Measurements from ENCODE around the gene SLC23A2. TPM values are rescaled to one million over a fixed set of nuclear protein-coding genes. Genes with fewer than 3 reads are reported as not detected.
A peak's percentile ranks its signal among the peaks of the same experiment; 100 is the strongest.

SLC23A2 gene
- total and polyA plus RNA-seq, 8 donors = 2.6 to 58.3 (median 6.4) TPM

DNA sequence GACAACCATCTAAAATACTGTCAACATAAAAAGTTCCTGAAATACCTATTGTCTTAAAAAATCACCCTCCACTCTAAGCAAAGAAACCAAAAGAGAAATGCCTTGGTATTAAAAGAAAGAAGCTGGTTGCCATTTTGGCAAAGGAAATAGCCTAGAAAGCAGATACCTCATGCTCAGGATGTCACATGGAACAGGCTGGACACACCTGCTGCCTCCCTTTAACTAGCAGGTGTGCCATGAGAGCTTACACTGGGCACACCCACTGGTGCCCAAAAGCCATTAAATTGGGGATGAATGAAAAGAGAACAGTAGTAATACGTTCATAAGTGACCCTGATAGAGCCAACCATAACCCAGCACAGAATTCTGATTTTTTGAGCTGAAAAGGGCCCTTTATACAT is 1.5 kb downstream of the SLC23A2 start:
- no peaks in the 10 kb centered on the region for H3K9me3 ChIP-seq
- H3K27me3 ChIP-seq = no peaks in the 10 kb centered on the region
- peak overlapping the region; percentile 83 to 95 (median 89) for H3K4me3 ChIP-seq
- TF ChIP-seq CTCF (IDR thresholded peaks at IDR 0.05) = no peak
- TF ChIP-seq POLR2A (IDR thresholded peaks at IDR 0.05) = no peak
- no peak for TF ChIP-seq POLR2AphosphoS5 (IDR thresholded peaks at IDR 0.05)
- TF ChIP-seq EP300 (IDR thresholded peaks at IDR 0.05) = no peak
- no peak overlapping the region for H3K27ac ChIP-seq
- intact Hi-C loops (cut with DNase I; ENCODE audit: low total_unique reads) = no loop called here
- WGBS, 5 donors = 64 to 89% (median 70%) methylated on average over 1 of the region's 1 CpG
- DNase-seq = no peak
- H3K4me1 ChIP-seq = peaks cover 7 to 35% (median 24%) of the 10 kb centered on the region in 4 donors
- H3K36me3 ChIP-seq = no peaks in the 10 kb centered on the region

DNA sequence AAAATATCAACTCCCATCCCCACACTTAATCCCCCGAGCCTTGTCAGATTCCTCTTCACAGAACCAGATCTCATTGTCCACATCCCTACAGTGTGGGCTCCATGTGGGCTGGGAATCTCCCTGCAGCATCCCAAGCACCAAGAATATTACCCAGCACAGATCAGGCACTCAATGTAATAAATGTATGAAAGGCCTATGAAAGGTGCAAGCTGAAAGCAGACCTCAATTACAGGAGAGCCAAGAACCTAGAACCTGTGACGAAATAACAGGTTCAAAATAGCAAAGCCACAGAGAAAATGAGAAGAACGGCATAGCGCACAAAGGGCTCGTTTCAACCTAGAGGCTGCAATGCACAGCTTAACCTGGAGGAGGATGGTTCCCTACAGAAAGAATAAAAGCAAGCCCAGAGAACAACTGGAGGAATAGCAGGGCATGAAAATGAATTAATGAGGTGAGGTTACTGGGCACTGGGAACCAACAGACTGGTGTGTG is 3.1 kb downstream of the SLC23A2 start:
- intact Hi-C loops (cut with DNase I; ENCODE audit: low total_unique reads) = no loop called here
- no peaks in the 10 kb centered on the region for H3K36me3 ChIP-seq
- 85 to 88% (median 86%) methylated on average over 5 of the region's 5 CpGs for WGBS, 5 donors

GRCh38 chr20:4997222-4997621 is 4.1 kb downstream of the SLC23A2 start:
- DNase-seq = no peak
- Histone ChIP-seq H3K4me3 (no peak overlapping the region), H3K4me1 (peaks cover 7 to 35% (median 28%) of the 10 kb centered on the region in 4 donors), H3K9me3 (no peaks in the 10 kb centered on the region), H3K27me3 (no peaks in the 10 kb centered on the region), H3K36me3 (no peaks in the 10 kb centered on the region), H3K27ac (no peak overlapping the region)
- 95 to 100% (median 97%) methylated on average over 2 of the region's 2 CpGs for WGBS, 5 donors
- TF ChIP-seq POLR2A (IDR thresholded peaks at IDR 0.05) (no peak), EP300 (IDR thresholded peaks at IDR 0.05) (no peak), POLR2AphosphoS5 (IDR thresholded peaks at IDR 0.05) (no peak), CTCF (IDR thresholded peaks at IDR 0.05) (no peak)
- intact Hi-C loops (cut with DNase I; ENCODE audit: low total_unique reads) = no loop called here

More for the DNA sequence above, 3.1 kb downstream of the SLC23A2 start:
- DNase-seq = no peak
- Histone ChIP-seq H3K27me3 (no peaks in the 10 kb centered on the region), H3K4me3 (no peak overlapping the region), H3K27ac (no peak overlapping the region), H3K9me3 (no peaks in the 10 kb centered on the region), H3K4me1 (peaks cover 7 to 35% (median 28%) of the 10 kb centered on the region in 4 donors)
- no peak for TF ChIP-seq POLR2AphosphoS5 (IDR thresholded peaks at IDR 0.05)
- TF ChIP-seq CTCF (IDR thresholded peaks at IDR 0.05) = no peak
- TF ChIP-seq EP300 (IDR thresholded peaks at IDR 0.05) = no peak
- TF ChIP-seq POLR2A (IDR thresholded peaks at IDR 0.05) = no peak

- WGBS, 5 donors = 73 to 78% (median 76%) methylated on average over 5 of the region's 5 CpGs
- no peak for TF ChIP-seq CTCF (IDR thresholded peaks at IDR 0.05)
- TF ChIP-seq EP300 (IDR thresholded peaks at IDR 0.05) = no peak
- no peak overlapping the region for H3K27ac ChIP-seq
Measured at GRCh38 chr20:4989570-4989969, 11.7 kb downstream of the SLC23A2 start.

More at GRCh38 chr20:4989570-4989969, 11.7 kb downstream of the SLC23A2 start:
- DNase-seq = no peak
- H3K4me1 ChIP-seq = peaks cover 0 to 8% (median 3%) of the 10 kb centered on the region in 4 donors
- H3K9me3 ChIP-seq = no peaks in the 10 kb centered on the region
- H3K36me3 ChIP-seq = no peaks in the 10 kb centered on the region
- H3K27me3 ChIP-seq = no peaks in the 10 kb centered on the region
- no peak overlapping the region for H3K4me3 ChIP-seq
- intact Hi-C loops (cut with DNase I; ENCODE audit: low total_unique reads) = no loop called here

All from stomach (tissue), 9 donors.